SK-N-MC (cell line): ENCODE data around the gene GAK.

ENCODE experiments used
- EZH2 ChIP-seq: fragments of 200-600 bp; sonication (generic); IDR thresholded peaks from one replicate; pipeline ENCODE4 v1.6.1; 2017; ENCODE audit warnings: antibody characterized with exemption
- FOXP2 ChIP-seq: optimal IDR thresholded peaks from 2 replicates; pipeline ENCODE3; 2011; ENCODE audit warnings: mild to moderate bottlenecking, moderate library complexity; ENCODE audit not compliant: insufficient read depth; ENCODE audit errors: extremely low read length, control extremely low read depth
- POLR2AphosphoS5 ChIP-seq: IDR thresholded peaks from 2 replicates; pipeline ENCODE4 v1.6.1; 2012; ENCODE audit warnings: mild to moderate bottlenecking, low read depth, low read length, borderline replicate concordance

- TF ChIP-seq POLR2AphosphoS5 (no peak), EZH2 (no peak), FOXP2 (no peak)
Measured at GRCh38 chr4:834368-835147, 97.6 kb downstream of the GAK start.
